Measurements from ENCODE around the gene SLC16A2. TPM values are rescaled to one million over a fixed set of nuclear protein-coding genes. Genes with fewer than 3 reads are reported as not detected.

The SLC16A2 gene
- total and polyA plus RNA-seq, 7 donors: 0.66 to 6.3 (median 2.1) TPM

DNA sequence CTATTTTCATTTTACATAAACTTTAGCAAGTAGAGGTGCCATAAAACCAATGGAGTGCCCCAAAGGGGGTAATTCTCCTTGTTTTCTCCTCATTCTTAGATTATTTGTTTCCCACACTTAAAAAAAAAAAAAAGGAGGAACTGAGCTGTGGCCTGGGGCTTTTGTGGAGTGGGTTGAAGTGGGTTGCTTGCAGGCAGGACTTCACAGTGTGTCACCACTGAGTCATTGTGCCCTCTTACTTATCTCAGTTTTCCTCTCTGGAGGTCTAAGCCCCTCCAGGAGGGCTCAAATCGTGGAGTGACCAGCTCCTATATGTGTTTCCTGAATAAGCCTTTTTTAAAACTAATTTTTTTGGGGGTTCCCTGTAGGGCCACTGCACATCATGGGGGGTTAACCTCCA, 69.0 kb downstream of the SLC16A2 start:
- WGBS, 3 donors: 57 to 92% (median 88%) methylated on average over 1 of the region's 1 CpG
- no peak for ATAC-seq
- intact Hi-C loops (cut with DNase I): no loop called here

DNA sequence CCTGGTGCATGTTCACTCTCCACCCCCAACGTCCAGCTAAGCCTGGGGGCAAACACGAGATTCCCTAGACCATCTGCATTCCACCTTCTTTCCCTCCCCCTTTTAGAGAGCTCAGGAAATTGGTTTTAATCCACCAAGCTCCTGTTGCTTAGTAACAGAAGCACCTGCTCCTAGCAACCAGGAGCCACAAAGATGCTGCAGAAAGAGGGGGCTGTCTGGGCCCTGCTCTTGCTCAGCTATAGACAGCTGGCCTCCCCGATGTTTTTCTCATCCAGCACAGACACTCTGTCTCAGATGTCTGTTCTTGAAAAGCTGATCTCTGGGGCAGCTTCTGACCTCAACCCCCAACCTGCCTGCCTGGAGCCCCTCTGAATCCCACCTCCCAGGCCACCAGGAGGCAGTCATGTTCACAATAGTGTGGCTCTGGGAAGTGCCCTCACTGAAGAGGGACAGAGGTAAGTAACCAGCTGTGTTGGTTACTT, 71.5 kb downstream of the SLC16A2 start:
- TF ChIP-seq, protein P1, sequence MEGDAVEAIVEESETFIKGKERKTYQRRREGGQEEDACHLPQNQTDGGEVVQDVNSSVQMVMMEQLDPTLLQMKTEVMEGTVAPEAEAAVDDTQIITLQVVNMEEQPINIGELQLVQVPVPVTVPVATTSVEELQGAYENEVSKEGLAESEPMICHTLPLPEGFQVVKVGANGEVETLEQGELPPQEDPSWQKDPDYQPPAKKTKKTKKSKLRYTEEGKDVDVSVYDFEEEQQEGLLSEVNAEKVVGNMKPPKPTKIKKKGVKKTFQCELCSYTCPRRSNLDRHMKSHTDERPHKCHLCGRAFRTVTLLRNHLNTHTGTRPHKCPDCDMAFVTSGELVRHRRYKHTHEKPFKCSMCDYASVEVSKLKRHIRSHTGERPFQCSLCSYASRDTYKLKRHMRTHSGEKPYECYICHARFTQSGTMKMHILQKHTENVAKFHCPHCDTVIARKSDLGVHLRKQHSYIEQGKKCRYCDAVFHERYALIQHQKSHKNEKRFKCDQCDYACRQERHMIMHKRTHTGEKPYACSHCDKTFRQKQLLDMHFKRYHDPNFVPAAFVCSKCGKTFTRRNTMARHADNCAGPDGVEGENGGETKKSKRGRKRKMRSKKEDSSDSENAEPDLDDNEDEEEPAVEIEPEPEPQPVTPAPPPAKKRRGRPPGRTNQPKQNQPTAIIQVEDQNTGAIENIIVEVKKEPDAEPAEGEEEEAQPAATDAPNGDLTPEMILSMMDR (IDR thresholded peaks at IDR 0.05): peak; percentile 17
- WGBS, 3 donors: 46 to 71% (median 49%) methylated on average over 3 of the region's 3 CpGs

More for the DNA sequence above, 69.0 kb downstream of the SLC16A2 start:
- no peak for DNase-seq
- no peaks in the 10 kb centered on the region for H3K36me3 ChIP-seq (ENCODE audit: insufficient read depth in 1 of 2, low read depth in 1 of 2)
- H3K4me3 ChIP-seq: no peak overlapping the region
- no peaks in the 10 kb centered on the region for H3K4me1 ChIP-seq
- H3K27me3 ChIP-seq (ENCODE audit: insufficient read depth in 3 of 3, low read length in 2 of 3): peaks cover 0 to 7% (median 0%) of the 10 kb centered on the region in 3 donors
- no peak overlapping the region for H3K27ac ChIP-seq
- TF ChIP-seq, protein P1 (IDR thresholded peaks at IDR 0.05): no peak
- no peaks in the 10 kb centered on the region for H3K9me3 ChIP-seq

DNA sequence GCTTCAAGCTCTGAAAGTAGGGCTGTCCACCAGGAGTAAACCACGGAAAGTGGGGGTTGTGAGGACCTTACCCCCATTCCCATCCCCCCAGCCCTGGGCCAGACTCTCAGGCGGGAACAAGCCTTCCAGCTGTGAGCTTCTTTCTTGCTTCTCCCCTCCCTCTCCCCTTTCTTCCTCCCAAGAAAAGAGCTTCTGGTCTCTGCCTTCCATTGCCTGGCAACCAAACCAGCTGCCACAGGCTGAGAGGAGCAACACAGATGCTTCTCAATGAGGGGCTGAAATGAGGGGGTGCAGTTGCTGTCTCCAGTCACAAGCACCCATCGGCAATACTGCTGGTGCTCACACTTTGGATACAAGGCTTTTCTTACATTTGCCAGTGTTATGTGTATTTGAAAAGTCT, 72.5 kb downstream of the SLC16A2 start:
- intact Hi-C loops (cut with DNase I): no loop called here
- no peaks in the 10 kb centered on the region for H3K9me3 ChIP-seq
- TF ChIP-seq, protein P1 (IDR thresholded peaks at IDR 0.05): no peak
- H3K36me3 ChIP-seq (ENCODE audit: insufficient read depth in 1 of 2, low read depth in 1 of 2): no peaks in the 10 kb centered on the region
- peaks cover 0 to 12% (median 0%) of the 10 kb centered on the region in 3 donors for H3K27me3 ChIP-seq (ENCODE audit: insufficient read depth in 3 of 3, low read length in 2 of 3)
- H3K4me3 ChIP-seq: no peak overlapping the region
- H3K4me1 ChIP-seq: no peaks in the 10 kb centered on the region
- H3K27ac ChIP-seq: no peak overlapping the region
- no peak for DNase-seq
- 50 to 68% (median 66%) methylated on average over 3 of the region's 3 CpGs for WGBS, 3 donors
- no peak for ATAC-seq

More for the DNA sequence above, 71.5 kb downstream of the SLC16A2 start:
- H3K9me3 ChIP-seq: no peaks in the 10 kb centered on the region
- no peaks in the 10 kb centered on the region for H3K36me3 ChIP-seq (ENCODE audit: insufficient read depth in 1 of 2, low read depth in 1 of 2)
- H3K4me3 ChIP-seq: no peak overlapping the region
- intact Hi-C loops (cut with DNase I): no loop called here
- DNase-seq (no peak), ATAC-seq (peak in 2 of 4 donors; percentile 34 to 54)
- no peaks in the 10 kb centered on the region for H3K4me1 ChIP-seq
- no peak overlapping the region for H3K27ac ChIP-seq
- H3K27me3 ChIP-seq (ENCODE audit: insufficient read depth in 3 of 3, low read length in 2 of 3): peaks cover 0 to 15% (median 0%) of the 10 kb centered on the region in 3 donors

DNA sequence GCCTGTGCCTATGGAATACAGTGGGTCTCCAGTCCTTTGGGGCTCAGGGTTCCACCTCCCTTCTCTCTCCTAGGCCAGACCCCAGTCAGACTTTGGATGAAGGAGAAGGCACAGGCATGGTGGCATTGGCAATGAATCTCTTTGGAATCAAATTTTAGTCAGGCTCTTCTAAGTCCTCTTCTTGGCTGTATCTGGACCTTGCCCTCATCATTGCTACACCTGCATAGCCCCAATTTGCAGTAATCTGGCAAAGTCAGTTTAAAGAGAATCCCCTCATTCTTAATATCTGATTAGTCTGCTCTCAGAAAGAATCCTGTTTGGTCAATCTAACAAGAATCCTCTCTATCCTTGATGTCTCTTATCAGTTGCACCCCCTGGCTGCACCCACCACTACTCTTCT, 77.6 kb downstream of the SLC16A2 start:
- H3K9me3 ChIP-seq: no peaks in the 10 kb centered on the region
- H3K4me3 ChIP-seq: no peak overlapping the region
- TF ChIP-seq, protein P1 (IDR thresholded peaks at IDR 0.05): no peak
- no peaks in the 10 kb centered on the region for H3K36me3 ChIP-seq (ENCODE audit: insufficient read depth in 1 of 2, low read depth in 1 of 2)
- no peak for ATAC-seq
- H3K4me1 ChIP-seq: no peaks in the 10 kb centered on the region
- no peak for DNase-seq
- H3K27ac ChIP-seq: no peak overlapping the region
- intact Hi-C loops (cut with DNase I): no loop called here
- H3K27me3 ChIP-seq (ENCODE audit: insufficient read depth in 3 of 3, low read length in 2 of 3): peaks cover 0 to 11% (median 0%) of the 10 kb centered on the region in 3 donors

DNA sequence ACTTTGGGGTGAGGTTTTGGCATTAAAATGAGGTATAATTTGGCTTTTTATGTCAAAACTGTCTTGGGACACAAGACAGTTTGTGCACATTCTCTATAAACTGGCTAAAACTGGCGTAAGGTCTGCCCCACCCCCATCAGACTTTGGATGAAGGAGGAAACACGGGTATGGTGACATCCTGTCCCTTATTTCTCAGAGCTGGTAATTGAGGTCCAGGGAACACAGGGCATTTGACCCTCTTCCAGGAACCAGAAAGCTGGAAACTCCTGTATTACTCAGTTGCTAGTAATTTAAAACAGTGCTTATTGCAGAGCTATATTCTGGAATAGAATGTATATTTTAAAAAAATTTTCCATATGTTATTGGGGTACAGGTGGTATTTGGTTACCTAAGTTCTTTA, 78.8 kb downstream of the SLC16A2 start:
- H3K9me3 ChIP-seq: no peaks in the 10 kb centered on the region
- H3K27me3 ChIP-seq (ENCODE audit: insufficient read depth in 3 of 3, low read length in 2 of 3): peaks cover 0 to 11% (median 0%) of the 10 kb centered on the region in 3 donors
- no peak for DNase-seq
- intact Hi-C loops (cut with DNase I): no loop called here
- ATAC-seq: no peak
- H3K4me1 ChIP-seq: no peaks in the 10 kb centered on the region
- no peaks in the 10 kb centered on the region for H3K36me3 ChIP-seq (ENCODE audit: insufficient read depth in 1 of 2, low read depth in 1 of 2)
- H3K27ac ChIP-seq: no peak overlapping the region
- no peak overlapping the region for H3K4me3 ChIP-seq
- TF ChIP-seq, protein P1 (IDR thresholded peaks at IDR 0.05): no peak
- WGBS, 3 donors: 61 to 87% (median 76%) methylated on average over 2 of the region's 2 CpGs

Data from psoas muscle (tissue), 8 donors.